Mucosa of descending colon (tissue), 3 donors: ENCODE data around the gene WFDC13. TPM values are rescaled to one million over a fixed set of nuclear protein-coding genes. Genes with fewer than 3 reads are reported as not detected.
"Not testable (repeated sequence)": the region's sequence is repeated elsewhere in the genome, so short reads cannot be mapped to it uniquely, and the experiment has no call there.

Experiments
- ATAC-seq: fragments of 200-7000 bp; cut with Tn5 transposase; one replicate; pipeline ENCODE4 v1.9.1; 2020; ENCODE audit warnings: mild to moderate bottlenecking, moderate library complexity
- DNase-seq, 3 donors: peaks; one replicate each; pipeline ENCODE4 v3.0.0-alpha.2; 2020
- H3K36me3 ChIP-seq: fragments of 200-600 bp; one replicate; pipeline ENCODE4 v1.8.0; 2021; ENCODE audit warnings: low read depth, mild to moderate bottlenecking
- H3K4me1 ChIP-seq: fragments of 200-600 bp; one replicate; pipeline ENCODE4 v1.8.0; 2021; ENCODE audit warnings: low read depth, mild to moderate bottlenecking
- H3K4me3 ChIP-seq: fragments of 200-600 bp; one replicate; pipeline ENCODE4 v1.8.0; 2021; ENCODE audit warnings: mild to moderate bottlenecking
- H3K9me3 ChIP-seq: fragments of 200-600 bp; one replicate; pipeline ENCODE4 v1.8.0; 2021; ENCODE audit warnings: mild to moderate bottlenecking
- CTCF ChIP-seq: fragments of 200-600 bp; IDR thresholded peaks from one replicate; pipeline ENCODE4 v1.8.0; 2022; ENCODE audit warnings: antibody characterized with exemption, mild to moderate bottlenecking
- intact Hi-C, 2 donors: fragments of 100-400 bp; cut with DNase I in 1 of 2; cut with micrococcal nuclease in 1 of 2; formaldehyde crosslinking; loops; one replicate each; pipeline versions ENCODE4 v1.11.0 to v1.11.1; 2022; cut with DNase I, micrococcal nuclease
- long read RNA-seq, 2 donors: library from polyadenylated mRNA; unstranded; transcript quantifications; one replicate each; pipeline ENCODE4 v2.0.0, GENCODE V29; 2019 to 2021
- total RNA-seq, 3 donors: library from RNA; stranded (reverse); fragmentation: NEBNext Ultra II Directional in 2 of 3; extraction: Animal tissue kit (Norgen Biotek cat#: 25700) in 2 of 3; gene quantifications; one replicate each; pipeline versions ENCODE4 v1.2.1 to v1.2.4, GENCODE V29; 2021 to 2023
- donor health status: DM: no; HTN: no; CAD: no; lungs with moderate emphysema.
- donor health status: DM: no; HTN: no; CAD: no.
- donor health status: DM: no; HTN: yes; CAD: no.

The WFDC13 gene
- not detected for total RNA-seq
- long read RNA-seq, donor 1, result 0 reads
- long read RNA-seq, donor 2, result 0 reads

- peak; percentile 32 for ATAC-seq
- peak in 2 of 3 donors; percentile 19 to 26 for DNase-seq
- intact Hi-C loops, result no loop called here
These were observed at the start of gene WFDC13 for GRCh38 chr20:45701873-45702272. TSS of gene WFDC13 (plus strand) at chr20:45702038. CDS start at chr20:45702124, 86 bp downstream.

GRCh38 chr20:45657038-45657437 is 44.8 kb upstream of the WFDC13 start:
- ATAC-seq, H3K36me3 ChIP-seq, H3K9me3 ChIP-seq, intact Hi-C loops, H3K4me1 ChIP-seq, DNase-seq, H3K4me3 ChIP-seq: not testable (repeated sequence)

More at GRCh38 chr20:45701873-45702272, at the start of gene WFDC13:
- no peak for TF ChIP-seq CTCF
- H3K4me3 ChIP-seq, result no peak within 1 kb of the TSS
- H3K9me3 ChIP-seq, result no peaks in the 10 kb centered on the region
- H3K36me3 ChIP-seq, result no peaks in the 10 kb centered on the region
- peaks cover 4% of the 10 kb centered on the region for H3K4me1 ChIP-seq

GRCh38 chr20:45670139-45670538 is 31.7 kb upstream of the WFDC13 start, which contains the start of gene WFDC11:
TSS of gene WFDC11 (minus strand) at chr20:45670239. CDS start at chr20:45650600, 19,639 bp downstream.
- no peak for ATAC-seq

GRCh38 chr20:45672765-45673164 is 29.1 kb upstream of the WFDC13 start:
- no peak for TF ChIP-seq CTCF
- DNase-seq (no peak), ATAC-seq (no peak)
- Histone ChIP-seq H3K36me3 (no peaks in the 10 kb centered on the region), H3K4me3 (no peak overlapping the region), H3K4me1 (no peaks in the 10 kb centered on the region), H3K9me3 (no peaks in the 10 kb centered on the region)
- intact Hi-C loops, result no loop called here

More at GRCh38 chr20:45670139-45670538, 31.7 kb upstream of the WFDC13 start, which contains the start of gene WFDC11:
- H3K36me3 ChIP-seq, result no peaks in the 10 kb centered on the region
- intact Hi-C loops, result no loop called here
- H3K4me3 ChIP-seq, result no peak within 1 kb of the TSS
- no peak for TF ChIP-seq CTCF
- H3K9me3 ChIP-seq, result no peaks in the 10 kb centered on the region
- no peak for DNase-seq
- no peaks in the 10 kb centered on the region for H3K4me1 ChIP-seq

GRCh38 chr20:45679650-45680049 is 22.2 kb upstream of the WFDC13 start:
- no peaks in the 10 kb centered on the region for H3K36me3 ChIP-seq
- ATAC-seq (no peak), DNase-seq (no peak)
- H3K4me1 ChIP-seq, result no peaks in the 10 kb centered on the region
- peaks cover 20% of the 10 kb centered on the region for H3K9me3 ChIP-seq
- H3K4me3 ChIP-seq, result no peak overlapping the region
- TF ChIP-seq CTCF, result no peak
- intact Hi-C loops, result no loop called here

- no peaks in the 10 kb centered on the region for H3K4me1 ChIP-seq
- no peaks in the 10 kb centered on the region for H3K36me3 ChIP-seq
- DNase-seq (peak in 1 of 3 donors; percentile 11), ATAC-seq (peak; percentile 51)
- H3K4me3 ChIP-seq, result no peak overlapping the region
- H3K9me3 ChIP-seq, result no peaks in the 10 kb centered on the region
- intact Hi-C loops, result no loop called here
- TF ChIP-seq CTCF, result no peak
These were observed 15.9 kb upstream of the WFDC13 start for GRCh38 chr20:45685896-45686295.

GRCh38 chr20:45693346-45693745 is 8.5 kb upstream of the WFDC13 start:
- intact Hi-C loops, H3K9me3 ChIP-seq, ATAC-seq, H3K4me1 ChIP-seq, H3K4me3 ChIP-seq, H3K36me3 ChIP-seq, DNase-seq: not testable (repeated sequence)
